Left kidney (tissue), 2 donors: ENCODE data around the gene ARMC2. TPM values are rescaled to one million over a fixed set of nuclear protein-coding genes. Genes with fewer than 3 reads are reported as not detected.

Experiments used
- DNase-seq: peaks from one replicate; pipeline ENCODE4 v3.0.0-alpha.2; 2013
- polyA plus RNA-seq: library from polyadenylated mRNA; unstranded; fragments of 120-200 nt; gene quantifications from one replicate; pipeline ENCODE4 v1.2.1, GENCODE V29; 2013; ENCODE audit not compliant: insufficient read length

Gene ARMC2
- polyA plus RNA-seq, 1 donor, result 15.7 TPM

DNA sequence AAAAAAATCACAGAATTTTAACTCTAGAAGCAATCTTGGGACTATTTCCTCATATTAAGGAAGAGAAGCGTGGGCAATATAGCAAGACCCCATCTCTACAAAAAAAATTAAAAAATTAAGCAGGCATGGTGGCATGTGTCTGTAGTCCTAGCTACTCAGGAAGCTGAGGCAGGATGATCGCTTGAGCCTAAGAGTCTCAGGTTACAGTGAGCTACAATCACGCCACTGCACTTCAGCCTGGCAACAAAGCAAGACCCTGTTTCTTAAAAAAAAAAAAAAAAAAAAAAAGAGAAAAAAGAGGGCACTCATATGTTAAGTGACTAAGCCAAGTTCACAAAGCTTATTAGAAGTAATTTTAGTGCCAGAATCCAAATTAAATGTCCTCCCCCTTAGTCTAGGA lies 145.7 kb downstream of the ARMC2 start:
- no peak for DNase-seq

DNA sequence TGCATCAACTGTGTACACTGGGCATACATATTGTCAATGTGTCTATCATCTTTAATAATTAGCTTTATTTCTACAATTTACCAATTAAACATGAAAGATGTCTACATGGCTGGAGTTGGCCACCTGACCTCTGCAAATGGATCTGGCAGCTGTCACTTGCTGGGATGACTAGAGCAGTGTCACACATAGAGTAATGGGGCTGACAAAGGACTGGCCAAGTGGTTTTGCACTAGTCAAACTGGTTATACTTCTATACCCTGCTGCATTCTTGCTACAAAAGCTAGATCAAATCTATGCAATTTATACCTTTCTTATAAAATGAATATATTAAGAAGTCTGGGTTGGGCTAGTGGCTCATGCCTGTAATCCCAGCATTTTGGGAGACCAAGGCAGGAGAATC lies 147.1 kb downstream of the ARMC2 start:
- no peak for DNase-seq

DNA sequence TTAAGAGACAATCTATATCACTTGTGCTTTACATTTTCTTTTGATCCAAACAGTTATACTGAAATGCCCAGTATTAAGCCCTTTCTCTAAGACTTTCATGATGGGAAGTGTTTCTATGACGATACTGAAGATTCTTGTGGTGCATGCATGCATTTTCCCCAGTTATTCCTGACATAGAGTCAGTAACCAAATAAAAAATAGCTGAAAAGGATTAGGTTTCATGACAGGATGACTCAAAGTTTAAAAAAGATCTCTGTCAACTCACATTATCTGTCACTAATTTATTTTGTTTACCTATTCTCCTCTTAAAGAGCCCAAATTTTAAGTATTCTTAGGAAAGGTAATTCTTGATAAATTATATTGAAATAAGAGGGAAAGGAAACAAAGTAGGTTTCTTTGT lies 148.0 kb downstream of the ARMC2 start:
- no peak for DNase-seq

DNA sequence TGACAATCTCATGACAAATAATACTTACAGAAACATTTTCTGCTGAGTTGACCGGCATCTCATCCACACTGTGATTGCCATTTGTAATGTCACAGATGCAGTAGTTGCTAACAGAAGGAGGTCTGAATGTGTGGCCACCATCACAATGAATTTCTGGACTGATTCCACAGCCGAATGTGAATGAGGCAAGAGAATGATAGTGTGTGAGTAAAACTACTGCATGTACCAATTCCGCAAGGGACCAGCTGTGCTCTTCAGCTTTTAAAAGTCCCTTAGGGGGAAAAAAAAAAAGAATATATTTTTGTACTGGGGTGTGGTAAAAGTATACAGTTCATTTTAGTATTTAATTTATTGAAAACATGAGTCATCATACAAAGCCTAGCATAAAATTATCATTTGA lies 150.3 kb downstream of the ARMC2 start:
- DNase-seq, result no peak

DNA sequence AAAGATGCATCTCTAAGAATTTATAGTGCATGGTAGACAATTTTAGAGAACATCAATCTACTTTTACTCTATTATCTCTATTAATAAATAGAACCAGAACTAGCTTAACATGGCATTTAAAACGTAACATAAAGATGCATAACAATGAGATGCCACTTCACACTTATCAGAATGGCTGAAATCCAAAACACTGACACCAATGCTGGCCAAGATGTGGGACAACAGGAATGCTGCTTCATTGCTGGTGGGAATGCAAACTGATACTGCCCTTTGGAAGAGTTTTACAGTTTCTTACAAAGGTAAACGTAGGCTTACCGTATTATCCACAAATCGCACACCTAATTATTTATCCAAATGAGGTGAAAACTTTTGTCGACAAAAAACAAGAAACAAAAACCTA lies 151.2 kb downstream of the ARMC2 start:
- DNase-seq, result no peak

DNA sequence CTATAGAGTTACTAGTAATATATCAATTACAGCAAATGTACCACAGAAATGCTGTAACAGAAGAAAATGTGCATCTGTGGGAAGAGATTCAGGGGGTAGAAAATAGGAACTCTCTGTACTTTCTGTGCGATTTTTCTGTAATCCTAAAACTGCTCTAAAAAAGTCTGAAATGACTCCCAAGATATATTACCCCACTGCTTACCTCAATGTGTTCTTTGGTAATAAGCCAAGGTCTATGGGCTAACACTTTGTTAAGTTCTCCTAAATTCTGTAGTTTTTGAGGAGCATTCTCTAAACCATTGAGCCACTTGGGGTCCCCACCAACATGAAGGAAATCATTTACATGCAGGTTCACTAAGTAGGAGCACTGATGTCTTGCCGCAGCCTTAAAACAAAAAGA lies 152.1 kb downstream of the ARMC2 start:
- DNase-seq, result no peak

DNA sequence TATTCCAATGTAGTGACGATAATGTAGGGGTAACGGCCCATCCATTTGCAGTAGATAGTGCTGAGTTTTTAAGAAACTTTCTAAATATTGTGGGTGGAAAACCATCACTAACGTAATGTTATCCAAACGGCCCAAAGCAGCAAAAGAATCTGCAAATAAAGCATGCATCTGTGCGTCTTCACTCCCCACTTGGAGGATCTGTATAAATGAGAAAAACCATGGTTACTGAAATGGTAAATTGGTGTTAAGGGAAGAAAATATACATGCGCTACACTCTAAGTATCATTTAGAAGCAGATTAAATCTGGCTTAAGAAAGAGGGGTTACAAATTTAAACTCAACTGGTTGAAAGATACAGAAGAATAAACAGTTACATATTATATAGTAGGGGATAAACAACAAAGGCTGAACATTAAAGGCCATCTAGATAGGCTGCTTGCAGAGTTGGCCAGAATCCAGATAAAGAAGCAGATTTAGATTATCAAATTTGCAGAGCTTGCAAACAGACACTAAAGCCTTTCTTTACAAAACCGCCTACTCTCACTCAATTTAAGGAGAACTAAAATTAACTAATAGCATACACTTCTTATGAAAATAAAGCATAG lies 153.2 kb downstream of the ARMC2 start:
- no peak for DNase-seq

DNA sequence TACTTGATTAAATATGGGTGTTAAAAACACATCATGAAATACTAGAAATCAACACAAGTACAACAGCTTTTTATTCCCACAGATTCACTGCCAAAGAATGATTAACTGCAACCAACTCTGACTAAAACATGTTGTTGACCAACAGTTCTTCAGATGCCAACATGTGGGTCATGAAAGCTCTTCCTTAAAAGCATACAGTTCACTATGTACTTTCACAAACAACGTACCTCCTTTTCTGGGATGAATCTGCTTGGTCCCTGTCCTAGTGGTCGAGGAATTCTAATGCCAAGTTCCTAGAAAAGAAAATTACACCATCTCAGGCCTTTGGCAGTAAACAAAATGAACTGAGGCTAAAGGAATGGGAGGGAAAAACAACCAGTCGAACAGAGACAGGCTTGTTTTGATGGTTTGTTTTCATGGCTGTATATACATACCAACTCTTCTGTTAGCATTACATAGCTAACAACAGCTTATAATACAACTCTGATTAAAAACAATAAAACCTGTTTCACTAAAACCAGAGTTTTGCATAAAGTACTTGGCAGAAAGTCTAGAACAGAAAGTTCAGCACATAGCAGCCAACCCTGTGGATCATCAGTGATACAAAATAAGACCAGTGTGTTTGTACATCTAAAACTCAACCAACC lies 154.0 kb downstream of the ARMC2 start:
- no peak for DNase-seq

DNA sequence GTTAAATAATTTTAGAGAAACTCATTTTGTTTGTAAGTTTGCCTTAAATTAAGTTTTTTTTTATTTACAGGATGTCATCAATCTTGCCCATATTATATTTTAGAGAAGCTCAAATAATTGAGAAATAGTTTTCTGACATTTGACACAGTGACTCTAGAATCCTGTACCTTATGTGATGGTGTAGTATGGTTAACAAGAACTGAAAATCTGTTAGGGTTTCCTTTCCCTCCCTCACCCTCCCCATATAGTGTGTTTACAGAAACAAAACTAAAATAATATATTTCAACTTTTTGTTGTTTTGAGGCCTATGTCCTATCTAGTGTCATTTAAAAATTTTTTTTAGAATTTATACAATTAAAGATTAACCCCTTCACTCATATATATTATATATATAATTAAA lies 154.7 kb downstream of the ARMC2 start:
- DNase-seq, result no peak

DNA sequence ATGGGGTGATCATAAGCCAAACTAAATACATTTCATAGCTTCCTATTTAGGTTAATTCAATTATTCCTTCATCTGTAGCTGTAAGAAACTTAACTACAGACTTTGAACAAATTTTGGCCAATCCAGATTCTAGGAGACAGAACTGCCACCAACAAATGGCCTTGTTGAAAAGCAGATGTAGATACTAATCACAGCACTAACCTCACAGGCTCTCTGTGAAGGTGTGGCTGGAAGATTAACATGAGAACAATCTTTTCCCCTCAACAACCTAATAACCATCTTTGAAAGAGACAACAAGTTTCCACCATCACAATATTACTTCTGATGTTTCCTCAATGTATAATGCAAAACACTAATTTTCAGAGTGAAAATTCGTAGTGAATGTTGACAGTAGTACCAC lies 158.6 kb downstream of the ARMC2 start:
- no peak for DNase-seq

DNA sequence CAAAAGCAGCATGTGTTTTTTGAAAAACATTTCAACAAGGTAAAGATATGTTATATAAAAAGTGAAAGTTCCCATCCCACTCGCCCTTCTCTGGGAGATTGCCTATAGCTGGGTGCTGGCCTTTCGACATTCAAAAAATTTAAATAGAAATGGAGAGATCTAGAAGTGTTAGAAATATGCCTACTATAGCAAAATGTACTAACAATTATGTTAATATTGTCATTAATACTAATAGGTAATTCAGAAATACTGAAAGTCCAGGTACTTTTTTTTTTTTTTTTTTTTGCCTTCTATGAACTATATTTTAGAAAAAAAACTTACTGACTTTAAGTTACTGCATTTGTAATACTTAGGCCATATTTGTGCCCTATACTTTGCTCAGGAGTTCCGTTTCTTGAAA lies 159.3 kb downstream of the ARMC2 start:
- DNase-seq, result no peak

DNA sequence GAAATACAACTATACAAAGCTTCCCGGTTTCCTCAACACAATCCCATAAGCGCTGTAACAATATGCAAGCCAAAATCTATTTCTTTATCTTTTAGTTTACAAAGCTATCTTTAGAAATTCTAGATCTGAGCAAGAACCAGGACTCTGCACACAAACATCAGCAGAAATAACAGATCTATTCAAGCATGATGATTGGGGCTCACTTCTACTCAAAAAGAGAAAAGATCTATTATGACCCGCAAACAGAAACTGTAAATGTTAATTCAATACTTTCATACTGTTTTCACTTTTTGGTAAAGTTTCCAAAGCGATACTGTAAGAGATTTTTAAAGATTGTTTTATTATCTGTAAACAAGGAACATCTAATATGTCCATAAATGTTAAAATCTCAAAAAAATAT lies 159.8 kb downstream of the ARMC2 start:
- no peak for DNase-seq

DNA sequence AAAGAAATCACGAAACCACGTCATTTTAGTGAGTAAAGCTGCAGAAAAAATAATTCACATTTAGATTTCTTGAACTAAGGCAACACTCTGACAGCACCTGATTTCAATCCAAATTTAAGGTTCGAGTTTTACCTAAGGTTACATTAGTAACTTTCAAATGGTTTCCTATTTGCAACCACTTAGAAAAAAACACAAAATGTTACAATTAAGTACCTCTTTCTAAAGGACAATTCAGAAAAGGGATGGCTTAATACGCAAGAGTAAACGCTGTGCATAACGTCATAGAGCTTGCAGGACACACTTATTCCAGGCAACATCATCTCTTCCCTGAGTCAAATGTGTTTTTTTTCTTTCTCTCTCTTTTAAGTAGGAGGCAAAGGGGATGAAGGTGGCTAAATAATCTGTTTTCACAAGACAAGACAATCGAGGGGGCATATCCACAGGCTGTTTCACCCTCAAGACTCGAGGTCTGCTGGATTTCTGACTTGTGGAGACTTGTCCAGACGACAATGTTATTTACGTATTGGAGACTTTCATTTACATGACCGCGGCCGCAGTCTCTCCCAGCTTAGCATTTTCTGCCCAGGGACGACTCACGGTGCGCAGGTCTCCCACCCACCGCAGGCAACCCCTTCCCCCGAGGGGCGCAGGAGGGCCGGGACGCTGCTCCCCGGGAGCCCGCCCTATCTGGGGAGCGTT lies 160.5 kb downstream of the ARMC2 start:
- DNase-seq, result peak; percentile 57

DNA sequence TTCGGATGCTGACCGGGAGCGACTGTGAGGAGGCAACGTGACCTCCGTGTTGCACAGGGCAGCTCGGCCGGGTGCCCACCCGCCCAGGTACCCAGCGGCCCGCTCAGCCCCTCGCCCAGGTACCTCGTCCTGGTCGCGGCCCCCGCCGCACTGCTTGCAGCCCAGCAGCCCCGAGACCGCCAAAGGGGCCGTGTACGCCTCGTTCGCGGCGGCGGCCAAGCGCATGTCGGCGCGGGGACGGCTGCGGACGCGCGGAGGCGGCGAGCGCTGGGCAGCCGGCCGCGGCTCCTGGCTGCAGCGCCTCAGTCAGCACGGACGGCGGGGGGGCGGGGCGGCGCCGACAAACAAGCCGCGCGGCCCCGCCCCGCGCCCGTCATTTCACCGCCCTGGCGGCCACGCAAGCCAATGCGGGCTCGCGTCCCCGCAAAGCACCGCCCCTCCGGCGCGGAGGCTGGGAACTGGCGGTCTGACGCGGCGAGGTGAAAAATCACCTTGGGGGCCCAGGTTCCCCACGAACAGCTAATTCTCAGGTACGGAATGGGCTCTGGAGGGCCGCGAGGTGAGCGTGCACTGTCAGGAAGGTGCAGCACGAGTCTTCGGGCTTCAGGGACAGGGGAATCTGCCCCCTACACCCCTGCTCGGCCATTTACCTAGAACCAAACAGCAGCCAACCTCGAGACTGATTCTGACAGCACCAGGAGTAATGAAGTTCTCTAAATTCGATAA lies 161.2 kb downstream of the ARMC2 start:
- peak; percentile 91 for DNase-seq

DNA sequence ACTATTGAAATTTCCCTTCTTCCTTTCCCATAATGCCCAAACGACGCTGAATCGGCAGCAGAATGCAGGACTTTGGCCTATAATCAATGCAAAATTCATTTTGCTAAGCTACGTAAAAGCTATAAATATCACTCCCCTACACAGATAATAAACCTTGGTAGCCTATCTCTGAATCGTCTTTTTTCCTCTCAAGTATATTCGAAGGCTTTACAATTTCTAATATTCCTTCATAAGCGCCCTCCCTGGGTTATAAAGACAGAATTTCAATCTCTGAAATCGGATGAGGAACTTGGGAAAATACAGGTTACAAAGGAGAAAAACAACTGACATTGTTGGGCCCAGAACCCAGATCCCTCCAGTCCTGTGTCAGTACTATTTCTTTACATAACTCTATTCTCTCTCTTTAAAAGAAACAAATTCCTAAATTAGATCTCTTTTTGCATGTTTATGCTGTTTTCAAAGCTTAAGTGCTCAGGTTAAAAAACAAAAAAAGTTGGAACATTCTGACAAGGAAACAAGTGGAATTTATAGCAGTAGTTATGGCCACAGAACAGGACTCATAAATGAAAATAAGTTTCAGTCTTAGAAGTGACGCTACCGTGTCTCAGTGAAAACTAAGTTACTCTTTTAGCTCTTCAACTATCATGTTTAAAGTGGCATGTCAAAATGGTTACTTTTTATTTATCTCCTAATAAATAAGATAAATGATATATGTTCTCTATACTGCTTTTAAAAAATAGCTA lies 161.9 kb downstream of the ARMC2 start:
- peak; percentile 24 for DNase-seq

DNA sequence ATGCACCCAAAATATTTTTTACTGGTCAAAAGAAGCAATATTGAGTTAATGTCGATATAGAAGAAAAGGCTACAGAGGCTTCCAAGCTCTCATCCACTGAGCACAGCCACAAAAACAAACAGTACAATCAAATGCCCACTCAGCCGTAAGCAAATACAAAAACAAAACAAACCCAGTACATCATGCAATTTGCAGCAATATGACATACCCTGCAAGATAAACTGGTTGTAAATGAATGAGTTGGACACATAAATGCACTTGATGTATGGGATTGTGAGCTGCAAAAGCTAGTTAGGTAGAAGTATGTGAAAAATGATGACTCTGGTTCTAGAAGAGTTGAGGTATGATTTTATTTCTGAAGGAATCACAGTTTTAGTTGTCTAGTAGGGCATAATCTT lies 162.5 kb downstream of the ARMC2 start:
- no peak for DNase-seq

DNA sequence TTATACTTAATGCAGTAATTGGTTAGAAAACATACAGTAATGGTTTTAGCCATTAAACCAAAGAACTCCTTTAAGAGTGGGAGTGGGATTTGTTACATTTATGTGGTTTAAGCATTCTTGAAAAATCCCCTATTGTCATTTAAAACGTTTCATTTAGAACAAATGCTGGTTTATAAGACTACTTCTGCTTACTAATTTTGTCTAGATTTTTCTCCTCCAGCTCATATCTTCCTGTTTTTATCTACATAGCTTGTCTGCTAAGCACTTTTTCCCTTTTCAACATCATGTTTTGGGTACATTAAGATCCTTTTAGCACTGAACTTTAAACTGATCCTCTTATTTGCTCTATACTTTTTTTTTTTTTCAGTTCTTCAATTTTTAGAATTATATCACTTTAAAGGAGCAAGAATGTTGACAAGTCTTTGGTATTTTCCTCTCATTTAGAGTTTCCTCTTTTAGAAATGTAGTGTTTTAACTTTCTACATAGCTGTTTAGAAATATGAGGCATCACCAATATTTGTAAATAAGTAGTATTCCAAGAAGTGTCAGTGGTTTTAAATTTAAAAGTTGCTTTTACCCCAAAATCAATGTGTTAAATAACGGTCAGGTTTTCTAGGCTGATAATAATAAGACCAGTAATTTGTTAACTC lies 165.6 kb downstream of the ARMC2 start:
- no peak for DNase-seq

DNA sequence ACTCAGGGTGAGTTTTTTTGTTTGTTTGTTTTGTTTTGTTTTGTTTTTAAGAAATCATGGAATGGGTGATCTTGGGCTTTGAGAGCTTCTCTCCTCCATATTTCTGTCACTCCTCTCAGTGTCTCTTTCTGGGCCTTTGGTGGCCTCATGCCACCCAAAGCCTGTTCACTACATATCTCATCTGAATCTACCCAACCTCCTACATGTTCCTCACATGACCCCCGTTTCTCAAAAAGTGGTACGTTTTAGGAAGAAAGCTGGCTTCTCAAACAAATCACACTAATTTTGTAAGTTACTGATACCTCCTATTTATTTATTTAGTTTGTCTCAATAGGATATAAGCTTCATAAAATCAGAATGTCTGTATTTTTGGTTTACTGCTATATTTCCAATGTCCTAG lies 166.4 kb downstream of the ARMC2 start:
- no peak for DNase-seq

DNA sequence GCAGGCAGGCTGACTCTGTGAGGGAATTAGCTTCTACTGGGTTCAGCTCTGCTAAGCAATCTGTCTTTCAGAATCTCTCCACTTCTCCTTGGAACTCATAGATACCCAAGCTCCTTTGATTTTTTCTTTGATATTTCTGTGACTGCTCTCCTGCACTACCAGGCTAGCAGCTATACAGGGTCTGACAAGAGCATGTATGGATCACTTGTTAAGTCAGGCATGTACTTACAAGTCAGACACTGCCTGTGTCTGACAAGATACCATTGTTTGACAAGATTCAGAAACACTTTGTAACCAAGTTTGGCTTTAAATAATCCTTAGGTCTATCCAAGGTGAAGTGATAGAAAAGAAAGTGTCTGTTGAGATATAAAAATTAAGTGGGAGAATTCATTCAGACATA lies 167.0 kb downstream of the ARMC2 start:
- no peak for DNase-seq

DNA sequence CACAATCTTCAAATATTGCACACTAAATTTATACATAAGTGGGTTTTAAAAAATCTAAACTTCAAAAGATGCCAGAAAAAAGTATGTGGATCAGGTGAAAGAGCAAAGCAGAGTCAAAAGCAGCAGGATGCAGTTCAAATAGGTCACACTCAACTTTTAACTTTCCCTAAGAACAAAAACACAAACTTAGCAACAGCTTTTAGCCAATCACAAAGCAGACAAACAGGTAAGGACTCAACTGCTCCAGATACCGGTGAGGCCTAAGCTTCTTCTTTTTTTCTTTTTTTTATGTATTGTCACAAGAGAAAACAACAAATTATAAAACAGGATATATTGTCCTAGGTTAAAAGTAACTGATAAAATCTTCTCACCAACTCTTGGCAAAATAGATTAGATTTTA lies 171.7 kb downstream of the ARMC2 start:
- DNase-seq, result no peak

DNA sequence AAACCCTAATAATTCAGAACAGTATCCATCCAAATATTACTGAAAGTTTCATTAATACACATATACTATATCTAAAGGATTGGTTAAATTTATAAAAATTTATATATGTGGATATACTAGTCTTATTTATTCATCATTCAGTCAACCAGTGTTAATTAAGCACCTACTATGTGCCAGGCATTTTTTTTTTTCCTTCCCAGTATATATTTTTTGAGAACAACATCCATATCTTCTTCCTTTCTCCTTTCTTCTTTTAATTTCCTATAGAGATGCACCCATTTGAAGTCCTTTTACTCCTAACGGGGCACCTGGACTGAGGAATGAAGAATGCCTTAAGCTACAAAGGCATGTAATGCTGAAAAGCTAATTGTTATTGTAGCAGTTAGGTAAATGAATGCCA lies 173.6 kb downstream of the ARMC2 start:
- DNase-seq, result no peak

DNA sequence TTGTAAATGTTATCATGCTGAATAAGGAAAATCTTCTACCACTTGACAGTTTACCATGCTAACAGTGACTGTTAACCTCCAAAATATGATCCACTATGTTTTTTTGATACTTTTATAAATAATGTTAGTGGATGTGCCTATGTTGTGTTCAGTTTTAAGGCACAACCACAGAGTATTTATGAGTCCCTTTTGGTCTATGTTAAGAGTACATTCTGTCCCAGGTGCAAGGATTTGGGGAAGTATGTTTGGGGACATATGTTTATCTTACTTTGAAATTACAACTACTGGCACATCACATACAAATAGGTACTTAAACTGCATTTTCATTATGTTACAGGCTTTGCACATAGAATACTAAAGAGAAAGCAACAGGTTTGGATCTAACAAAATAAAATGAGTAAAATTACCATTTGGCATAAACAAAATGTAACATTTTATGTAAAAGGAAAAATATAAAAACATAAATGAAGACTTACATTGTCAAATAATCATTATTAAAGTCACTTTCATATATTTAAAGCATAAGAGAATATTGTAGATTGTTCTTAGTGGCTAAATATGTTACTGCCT lies 175.2 kb downstream of the ARMC2 start:
- DNase-seq, result no peak
